GM12801 (cell line): Measurements from ENCODE around the gene PSEN1.

Experiments
- TF ChIP-seq, protein P1 (sequence below): IDR thresholded peaks from one replicate; pipeline ENCODE4 v1.5.1; 2011; ENCODE audit warnings: control low read depth; ENCODE audit not compliant: insufficient read length; ENCODE audit errors: extremely low read depth

Gene PSEN1

DNA sequence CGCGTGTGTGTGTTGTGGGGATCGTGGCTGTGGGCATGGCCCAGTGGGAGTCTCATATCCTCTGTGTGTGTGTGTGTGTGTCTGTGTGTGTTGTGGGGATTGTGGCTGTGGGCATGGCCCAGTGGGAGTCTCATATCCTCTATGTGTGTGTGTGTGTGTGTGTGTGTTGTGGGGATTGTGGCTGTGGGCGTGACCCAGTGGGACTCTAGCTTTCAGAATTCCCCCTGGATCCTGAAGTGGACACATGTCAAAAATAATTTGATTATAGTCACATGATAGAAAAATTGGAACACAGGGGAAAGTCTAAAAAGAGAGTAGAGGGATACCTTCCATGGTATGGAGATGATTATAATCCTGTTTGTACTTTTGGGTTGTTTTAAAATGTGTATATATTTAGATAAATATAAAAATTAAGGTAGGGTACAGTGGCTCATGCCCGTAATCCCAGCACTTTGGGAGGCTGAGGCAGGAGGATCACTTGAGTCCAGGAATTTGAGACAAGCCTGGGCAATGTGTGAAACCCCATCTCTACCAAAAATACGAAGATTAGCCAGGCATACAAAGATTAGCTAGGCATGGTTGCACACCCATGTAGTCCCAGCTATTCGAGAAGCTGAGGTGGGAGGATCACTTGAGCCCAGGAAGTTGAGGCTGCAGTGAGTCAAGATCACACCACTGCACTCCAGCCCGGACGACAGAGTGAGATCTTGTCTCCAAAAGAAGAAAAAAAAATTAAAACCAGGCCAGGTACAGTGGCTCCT is 112.0 kb downstream of the PSEN1 start:
- TF ChIP-seq, protein P1, sequence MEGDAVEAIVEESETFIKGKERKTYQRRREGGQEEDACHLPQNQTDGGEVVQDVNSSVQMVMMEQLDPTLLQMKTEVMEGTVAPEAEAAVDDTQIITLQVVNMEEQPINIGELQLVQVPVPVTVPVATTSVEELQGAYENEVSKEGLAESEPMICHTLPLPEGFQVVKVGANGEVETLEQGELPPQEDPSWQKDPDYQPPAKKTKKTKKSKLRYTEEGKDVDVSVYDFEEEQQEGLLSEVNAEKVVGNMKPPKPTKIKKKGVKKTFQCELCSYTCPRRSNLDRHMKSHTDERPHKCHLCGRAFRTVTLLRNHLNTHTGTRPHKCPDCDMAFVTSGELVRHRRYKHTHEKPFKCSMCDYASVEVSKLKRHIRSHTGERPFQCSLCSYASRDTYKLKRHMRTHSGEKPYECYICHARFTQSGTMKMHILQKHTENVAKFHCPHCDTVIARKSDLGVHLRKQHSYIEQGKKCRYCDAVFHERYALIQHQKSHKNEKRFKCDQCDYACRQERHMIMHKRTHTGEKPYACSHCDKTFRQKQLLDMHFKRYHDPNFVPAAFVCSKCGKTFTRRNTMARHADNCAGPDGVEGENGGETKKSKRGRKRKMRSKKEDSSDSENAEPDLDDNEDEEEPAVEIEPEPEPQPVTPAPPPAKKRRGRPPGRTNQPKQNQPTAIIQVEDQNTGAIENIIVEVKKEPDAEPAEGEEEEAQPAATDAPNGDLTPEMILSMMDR = no peak

DNA sequence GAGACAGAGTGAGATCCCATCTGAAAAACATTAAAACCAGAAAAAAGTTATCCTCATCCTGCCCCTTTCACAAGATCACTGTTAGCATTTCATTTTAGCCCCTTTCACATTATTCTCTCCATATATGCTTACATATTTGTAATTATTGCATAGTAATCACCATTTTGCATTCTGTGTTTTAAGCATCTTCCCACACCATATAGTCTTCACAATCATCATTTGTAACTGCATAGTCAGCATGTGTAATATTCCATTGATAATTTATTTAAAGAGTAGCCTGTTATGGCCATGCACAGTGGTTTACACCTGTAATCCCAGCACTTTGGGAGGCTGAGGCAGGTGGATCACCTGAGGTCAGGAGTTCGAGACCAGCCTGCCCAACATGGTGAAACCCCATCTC is 112.8 kb downstream of the PSEN1 start:
- TF ChIP-seq, protein P1 = no peak

DNA sequence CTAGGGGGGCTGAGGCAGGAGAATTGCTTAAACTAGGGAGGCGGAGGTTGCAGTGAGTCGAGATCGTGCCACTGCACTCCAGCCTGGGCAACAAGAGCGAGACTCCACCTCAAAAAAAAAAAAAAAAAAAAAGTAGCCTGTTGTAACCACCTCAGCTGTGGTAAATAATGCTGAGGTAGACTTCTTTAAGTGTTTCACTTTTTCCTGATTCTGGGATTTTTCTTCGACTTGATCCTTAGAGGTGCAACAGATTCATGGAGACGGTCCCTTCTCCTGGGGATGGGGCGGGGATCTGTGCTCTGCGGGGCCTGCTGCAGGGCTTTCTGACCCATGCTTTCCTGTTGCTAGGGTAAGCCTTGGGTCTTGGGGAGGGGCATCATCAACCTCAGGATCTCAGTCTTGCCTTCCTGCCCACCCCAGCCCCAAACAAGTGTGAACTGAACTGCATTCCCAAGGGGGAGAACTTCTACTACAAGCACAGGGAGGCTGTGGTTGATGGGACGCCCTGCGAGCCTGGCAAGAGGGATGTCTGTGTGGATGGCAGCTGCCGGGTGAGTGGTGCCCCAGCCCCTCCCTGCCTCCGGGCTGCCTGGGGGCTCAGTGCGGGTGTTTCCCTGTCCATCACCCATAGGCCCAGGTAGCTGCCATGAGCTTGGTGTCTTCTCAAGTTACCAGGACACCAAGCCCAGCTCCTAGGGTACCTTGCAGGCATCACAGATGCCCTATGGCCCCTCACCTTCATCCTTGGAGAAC is 113.4 kb downstream of the PSEN1 start:
- TF ChIP-seq, protein P1 = no peak

DNA sequence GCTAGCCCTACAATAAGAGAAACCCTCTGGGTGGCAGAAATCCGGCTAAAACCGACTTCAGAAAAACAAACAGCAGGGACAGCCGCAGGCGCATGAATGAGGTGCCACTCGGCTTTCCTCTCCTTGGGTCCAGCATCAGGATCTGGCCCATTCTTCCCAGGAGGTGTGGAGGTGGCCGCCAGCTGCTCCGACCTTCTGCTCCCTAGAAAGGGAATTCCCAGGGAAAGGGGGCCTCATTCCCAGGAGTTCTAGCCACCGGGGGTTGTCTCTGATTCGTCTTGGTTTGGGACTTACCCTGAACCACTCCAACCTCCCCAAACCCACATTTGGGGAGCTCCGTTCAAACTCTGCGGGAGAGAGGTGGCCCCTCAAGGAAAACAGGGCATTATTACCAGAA is 114.0 kb downstream of the PSEN1 start:
- TF ChIP-seq, protein P1 = no peak

DNA sequence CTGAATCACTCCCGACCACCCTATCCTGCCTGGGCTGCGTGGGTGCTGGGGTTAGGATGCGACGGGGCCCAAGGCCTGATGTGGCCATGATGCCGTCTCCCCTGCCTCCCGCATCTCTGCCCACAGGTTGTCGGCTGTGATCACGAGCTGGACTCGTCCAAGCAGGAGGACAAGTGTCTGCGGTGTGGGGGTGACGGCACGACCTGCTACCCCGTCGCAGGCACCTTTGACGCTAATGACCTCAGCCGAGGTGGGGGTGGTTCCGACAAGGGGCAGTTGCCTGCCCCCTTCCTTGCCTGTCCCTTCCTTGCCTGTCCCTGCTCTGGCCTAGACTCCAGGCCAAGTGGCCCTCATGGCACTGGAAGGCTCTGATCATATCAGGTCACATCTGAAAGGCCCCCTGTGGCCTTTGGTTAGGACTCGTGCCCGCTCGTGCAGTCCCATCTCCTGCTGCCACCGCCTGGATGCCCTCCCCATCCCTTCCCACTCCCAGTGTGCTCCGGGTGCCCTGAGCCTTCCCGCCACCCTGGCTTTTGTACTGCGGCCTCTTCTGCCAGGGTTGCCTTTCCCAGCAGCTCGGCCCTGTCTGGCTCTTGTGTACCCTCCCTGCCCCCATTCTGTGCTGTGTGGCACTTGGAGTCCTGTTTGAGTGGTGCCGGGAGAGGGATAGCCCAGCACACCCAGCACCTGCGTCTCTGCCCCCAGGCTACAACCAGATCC is 114.6 kb downstream of the PSEN1 start:
- TF ChIP-seq, protein P1 = no peak

DNA sequence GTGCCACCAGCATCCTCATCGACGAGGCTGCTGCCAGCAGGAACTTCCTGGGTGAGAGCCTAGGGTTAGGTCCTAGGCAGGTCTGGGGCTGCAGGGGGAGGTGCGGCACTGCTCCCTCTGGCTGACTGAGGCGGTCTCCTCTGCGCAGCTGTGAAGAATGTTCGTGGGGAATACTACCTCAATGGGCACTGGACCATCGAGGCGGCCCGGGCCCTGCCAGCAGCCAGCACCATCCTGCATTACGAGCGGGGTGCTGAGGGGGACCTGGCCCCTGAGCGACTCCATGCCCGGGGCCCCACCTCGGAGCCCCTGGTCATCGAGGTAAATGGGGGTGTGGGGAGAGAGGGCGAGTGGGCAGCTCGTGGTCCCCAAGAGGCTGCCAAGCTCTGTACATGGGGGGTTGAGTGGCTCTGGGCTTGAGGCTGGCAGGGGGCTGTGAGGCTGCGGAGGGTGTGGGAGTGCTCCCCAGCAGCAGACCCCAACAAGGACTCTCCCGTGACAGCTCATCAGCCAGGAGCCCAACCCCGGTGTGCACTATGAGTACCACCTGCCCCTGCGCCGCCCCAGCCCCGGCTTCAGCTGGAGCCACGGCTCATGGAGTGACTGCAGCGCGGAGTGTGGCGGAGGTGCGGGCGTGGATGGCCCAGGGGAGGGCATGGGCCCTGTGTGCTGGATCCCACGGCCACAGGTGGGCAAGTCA is 115.4 kb downstream of the PSEN1 start:
- TF ChIP-seq, protein P1 = no peak
